LNCaP clone FGC (cell line): Measurements from ENCODE around the gene ARHGAP22.

ENCODE experiments used
- DNase-seq: peaks from one replicate; pipeline ENCODE4 v3.0.0-alpha.2; 2011; ENCODE audit warnings: low read depth
- H3K4me3 ChIP-seq: 2 replicates; pipeline ENCODE4 v1.5.1; 2011; ENCODE audit warnings: mild to moderate bottlenecking, low read depth, low read length, control low read depth
- CTCF ChIP-seq: IDR thresholded peaks from 2 replicates; pipeline ENCODE4 v1.5.1; 2012; ENCODE audit warnings: mild to moderate bottlenecking; ENCODE audit not compliant: control insufficient read depth, insufficient read depth; ENCODE audit errors: extremely low read depth

ARHGAP22 gene

GRCh38 chr10:48604991-48605508 is at the start of gene ARHGAP22:
ARHGAP22 (minus strand) TSS chr10:48605073; CDS start chr10:48604796, 277 bp downstream.
- H3K4me3 ChIP-seq = peak within 1 kb of the TSS; percentile 36
- DNase-seq = no peak
- TF ChIP-seq CTCF = no peak

GRCh38 chr10:48653944-48654698 is 49.2 kb upstream of the ARHGAP22 start:
- no peak overlapping the region for H3K4me3 ChIP-seq
- TF ChIP-seq CTCF = no peak
- no peak for DNase-seq

GRCh38 chr10:48653347-48653746 is 48.5 kb upstream of the ARHGAP22 start:
- DNase-seq = no peak
- no peak for TF ChIP-seq CTCF
- H3K4me3 ChIP-seq = no peak overlapping the region

- TF ChIP-seq CTCF = no peak
- no peak for DNase-seq
- no peak overlapping the region for H3K4me3 ChIP-seq
These were observed 47.5 kb upstream of the ARHGAP22 start for GRCh38 chr10:48652344-48652743.

GRCh38 chr10:48651839-48652238 is 47.0 kb upstream of the ARHGAP22 start:
- TF ChIP-seq CTCF = no peak
- H3K4me3 ChIP-seq = no peak overlapping the region
- no peak for DNase-seq

- TF ChIP-seq CTCF = no peak
- no peak for DNase-seq
- H3K4me3 ChIP-seq = no peak overlapping the region
These were observed 46.4 kb upstream of the ARHGAP22 start for GRCh38 chr10:48651293-48651692.
